ENCODE results near the gene UBE2E3.
"Not testable (repeated sequence)": the region's sequence is repeated elsewhere in the genome, so short reads cannot be mapped to it uniquely, and the experiment has no call there.

The UBE2E3 gene

DNA sequence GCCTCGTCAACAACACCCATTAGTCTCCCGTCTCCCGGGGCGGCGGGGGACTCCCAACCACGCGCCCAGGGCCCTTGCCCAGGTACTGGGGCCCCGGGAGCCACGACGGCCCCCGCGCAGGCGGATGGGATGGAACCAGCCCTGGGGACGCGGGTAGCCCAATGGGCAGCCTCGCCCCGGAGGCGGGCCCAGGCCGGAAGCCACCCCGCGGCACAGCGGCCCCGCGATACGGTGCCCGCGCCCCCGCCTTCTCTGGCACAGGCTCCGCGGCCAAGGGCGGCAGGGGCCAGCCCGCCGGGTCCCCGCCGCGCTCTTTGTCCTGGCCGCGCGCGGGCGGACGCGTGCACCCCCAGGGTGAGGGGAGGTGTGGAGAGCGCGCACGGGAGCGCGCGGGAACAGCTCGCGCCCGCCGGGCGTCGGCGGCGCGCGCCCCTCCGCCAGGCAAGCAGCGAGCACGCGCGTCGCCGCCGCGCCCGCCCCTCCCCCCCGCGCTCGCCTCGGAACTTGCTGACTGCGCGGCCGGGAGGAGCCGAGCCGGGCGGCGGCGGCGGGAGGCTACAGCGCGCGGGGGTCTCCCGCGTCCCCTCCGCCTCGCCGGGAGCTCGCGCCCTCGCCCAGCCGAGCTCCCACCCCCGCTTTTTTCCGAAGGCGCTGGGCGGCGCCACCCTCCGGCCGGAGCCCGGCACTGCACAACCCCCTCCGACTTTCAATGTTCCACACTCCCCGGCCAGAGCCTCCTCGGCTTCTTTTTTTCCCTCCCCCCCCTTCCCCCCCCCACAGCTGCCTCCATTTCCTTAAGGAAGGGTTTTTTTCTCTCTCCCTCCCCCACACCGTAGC is at the start of gene UBE2E3:
Gene UBE2E3, plus strand, starts transcription at position 500 of the 837 bp plus-strand sequence. CDS start 1,438 bp downstream, outside the sequence.
- DNase-seq = peak; percentile 35 to 72

DNA sequence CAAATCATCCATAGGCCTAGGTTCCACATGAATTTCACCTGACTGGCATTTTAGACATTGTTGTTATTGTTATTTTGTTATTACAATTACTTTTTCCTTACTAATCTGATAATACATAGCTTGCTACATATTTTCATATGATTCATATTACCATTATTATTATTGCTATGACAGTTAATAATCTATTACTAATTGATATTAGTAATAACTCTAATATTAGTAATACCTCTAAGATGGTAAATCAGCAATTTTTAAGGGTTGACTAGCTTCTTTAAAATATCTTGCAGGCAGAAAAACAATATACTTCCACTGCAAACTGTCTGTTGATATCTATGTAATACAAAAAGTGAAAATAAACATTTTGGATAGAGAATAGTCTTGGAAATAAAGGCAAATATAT is 48.6 kb upstream of the UBE2E3 start:
- DNase-seq = no peak

DNA sequence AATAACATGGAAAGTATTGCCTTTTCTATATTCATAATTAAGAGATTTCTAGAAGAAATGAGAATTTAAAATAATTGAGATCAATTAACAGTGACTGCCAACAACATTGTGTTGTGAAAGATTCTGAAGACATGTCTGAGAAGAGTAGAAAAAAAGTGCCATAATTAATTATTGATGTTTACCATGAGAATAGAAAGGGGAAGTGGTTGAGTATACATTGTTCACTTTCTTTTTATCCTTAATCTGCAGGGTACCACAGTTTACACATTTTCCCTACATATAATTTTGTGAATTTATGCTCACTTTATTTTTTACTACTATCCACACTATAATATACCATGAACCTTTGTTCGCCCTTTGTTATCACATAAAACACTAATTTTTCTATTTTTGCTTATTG is 47.1 kb upstream of the UBE2E3 start:
- no peak for DNase-seq

DNA sequence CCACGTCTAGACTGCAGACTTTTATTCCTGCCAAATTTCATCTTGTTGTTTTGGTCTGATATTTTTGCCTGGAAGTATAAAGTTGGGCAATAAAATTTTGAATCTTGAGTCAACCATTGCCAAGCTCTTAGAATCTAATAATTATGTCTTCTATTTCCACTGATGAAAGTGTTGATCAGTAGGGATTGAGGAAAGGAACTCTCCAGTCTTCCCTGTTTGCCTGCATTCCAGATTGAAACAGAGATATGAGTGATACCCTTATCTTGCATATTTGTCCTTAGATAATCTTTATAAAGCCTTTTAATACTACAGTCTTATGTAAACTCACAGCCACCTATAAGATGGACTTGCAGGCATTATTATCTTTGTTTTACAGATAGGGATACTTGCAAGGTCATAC is 45.5 kb upstream of the UBE2E3 start:
- no peak for DNase-seq

DNA sequence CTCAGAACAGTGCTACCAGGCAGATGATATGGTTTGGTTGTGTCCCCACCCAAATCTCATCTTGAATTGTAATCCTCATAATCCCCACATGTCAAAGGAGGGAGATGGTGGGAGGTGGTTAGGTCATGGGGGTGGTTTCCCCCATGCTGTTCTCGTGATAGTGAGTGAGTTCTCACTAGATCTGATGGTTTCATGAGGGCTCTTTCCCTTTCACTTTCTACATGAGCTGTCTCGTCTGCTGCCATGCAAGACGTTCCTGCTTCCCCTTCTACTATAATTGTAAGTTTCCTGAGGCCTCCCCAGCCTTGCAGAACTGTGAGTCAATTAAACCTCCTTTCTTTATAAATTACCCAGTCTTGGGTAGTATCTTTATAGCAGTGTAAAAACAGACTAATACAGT is 42.9 kb upstream of the UBE2E3 start:
- not testable (repeated sequence) for DNase-seq

DNA sequence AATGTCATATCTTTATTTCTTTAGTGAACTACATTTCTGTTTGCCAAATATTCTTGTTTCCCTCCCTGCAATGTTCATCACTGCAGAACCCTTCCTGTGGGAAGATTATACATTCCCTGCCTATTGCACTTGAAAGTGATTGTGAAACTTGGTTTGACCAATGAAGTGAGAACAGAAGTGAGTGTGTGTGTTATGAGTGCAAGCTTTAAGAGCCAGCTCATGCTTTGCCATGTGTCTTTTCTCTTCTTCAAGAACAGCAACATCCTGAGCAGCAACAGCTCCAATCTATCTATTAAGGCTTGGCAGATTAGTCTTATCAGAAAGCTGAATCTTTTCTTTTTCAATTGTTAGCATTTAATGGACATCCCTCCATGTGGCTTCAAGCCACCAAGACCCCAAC is 42.0 kb upstream of the UBE2E3 start:
- DNase-seq = no peak

DNA sequence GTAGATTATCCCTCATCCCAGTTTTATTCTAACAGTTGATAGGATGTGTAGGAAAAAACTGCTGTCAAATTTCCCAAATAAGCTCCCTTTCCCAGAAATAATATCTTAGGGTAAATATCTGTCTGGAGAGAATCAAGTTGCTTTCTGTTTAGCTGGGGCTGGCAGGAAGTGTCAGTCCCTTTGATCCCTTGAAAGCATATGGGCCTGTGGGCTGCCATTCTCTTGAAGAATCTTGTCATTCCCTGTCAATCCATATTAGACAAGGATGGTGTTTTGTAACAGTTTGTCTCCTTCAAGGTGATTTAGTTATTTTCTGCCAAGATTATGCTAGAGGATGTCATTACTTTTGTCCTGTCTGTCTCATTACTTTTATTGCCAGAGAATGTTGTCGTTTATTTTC is 37.1 kb upstream of the UBE2E3 start:
- DNase-seq = no peak

DNA sequence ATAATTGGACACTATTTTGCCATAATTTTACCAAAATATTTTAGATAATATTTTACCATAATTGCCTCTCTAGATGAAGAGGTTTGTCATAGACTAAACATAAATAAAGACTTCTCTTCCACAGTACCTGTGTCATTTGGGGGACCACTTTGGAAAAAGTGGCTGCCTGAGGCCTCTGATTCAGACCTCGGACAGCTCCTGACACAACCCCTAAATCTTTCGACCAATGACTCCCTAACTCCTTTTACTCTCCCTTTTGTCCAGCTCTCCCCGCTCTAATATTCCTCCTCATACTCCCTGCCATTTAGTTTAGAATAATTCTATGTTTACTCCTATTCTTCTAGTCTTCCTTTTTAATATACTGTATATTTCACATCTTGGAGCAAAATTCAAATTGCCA is 36.0 kb upstream of the UBE2E3 start:
- no peak for DNase-seq

DNA sequence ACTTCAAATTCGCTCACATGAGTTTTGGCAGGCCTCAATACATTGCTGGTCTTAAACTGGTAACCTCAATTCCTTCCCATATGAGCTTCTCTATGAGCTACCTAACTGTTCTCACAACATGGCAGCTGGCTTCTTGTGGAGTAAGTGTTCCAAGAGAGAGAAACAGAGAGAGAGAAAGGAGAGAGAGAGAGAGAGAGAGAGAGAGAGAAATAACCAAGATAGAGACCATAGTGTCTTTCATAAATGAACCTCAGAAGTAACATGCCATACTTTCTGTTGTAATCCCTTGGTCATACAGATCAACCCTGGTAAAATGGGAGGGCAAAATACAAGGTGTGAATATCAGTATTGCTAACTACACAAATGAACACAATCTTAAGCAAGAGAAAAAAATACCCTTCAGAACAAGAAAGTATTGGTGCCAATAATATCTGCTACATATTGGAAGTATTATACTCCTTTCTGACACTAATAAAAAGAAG is 33.2 kb upstream of the UBE2E3 start:
- no peak for DNase-seq

DNA sequence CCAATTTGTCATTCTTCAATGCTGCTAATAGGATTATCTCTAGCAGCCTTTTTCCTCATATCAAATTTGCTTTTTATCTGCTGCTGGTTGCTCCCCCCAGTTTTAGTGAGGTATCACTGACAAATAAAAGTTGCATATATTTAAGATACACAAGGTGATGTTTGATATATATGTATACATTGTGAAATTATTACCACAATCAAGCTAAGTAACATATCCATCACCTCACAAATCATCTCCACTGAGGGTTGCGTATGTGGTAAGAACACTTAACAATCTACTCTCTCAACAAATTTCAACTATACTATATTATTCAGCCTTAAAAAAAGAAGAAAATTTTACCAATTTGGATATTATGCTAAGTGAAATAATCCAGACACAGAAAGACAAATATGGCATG is 30.5 kb upstream of the UBE2E3 start:
- no peak for DNase-seq

DNA sequence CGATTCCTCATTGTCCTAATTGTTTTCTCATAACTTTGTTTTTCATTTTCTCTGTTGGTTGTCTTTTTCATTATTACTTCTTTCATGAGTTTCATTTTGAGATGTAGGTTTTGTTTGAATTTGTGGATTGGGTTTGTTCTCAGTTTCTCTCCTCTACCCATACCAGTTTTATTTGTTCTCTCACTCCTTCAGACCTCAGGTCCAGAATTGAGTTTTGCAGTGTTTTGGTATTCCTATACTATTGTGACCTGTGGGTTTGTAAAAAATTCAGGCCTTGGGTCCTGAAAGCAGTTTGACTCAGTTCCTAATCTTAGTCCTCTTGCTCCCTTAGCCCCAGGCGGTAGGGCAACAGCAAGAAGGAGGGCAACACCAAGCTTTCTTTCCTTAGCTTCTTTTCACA is 28.3 kb upstream of the UBE2E3 start:
- DNase-seq = no peak

DNA sequence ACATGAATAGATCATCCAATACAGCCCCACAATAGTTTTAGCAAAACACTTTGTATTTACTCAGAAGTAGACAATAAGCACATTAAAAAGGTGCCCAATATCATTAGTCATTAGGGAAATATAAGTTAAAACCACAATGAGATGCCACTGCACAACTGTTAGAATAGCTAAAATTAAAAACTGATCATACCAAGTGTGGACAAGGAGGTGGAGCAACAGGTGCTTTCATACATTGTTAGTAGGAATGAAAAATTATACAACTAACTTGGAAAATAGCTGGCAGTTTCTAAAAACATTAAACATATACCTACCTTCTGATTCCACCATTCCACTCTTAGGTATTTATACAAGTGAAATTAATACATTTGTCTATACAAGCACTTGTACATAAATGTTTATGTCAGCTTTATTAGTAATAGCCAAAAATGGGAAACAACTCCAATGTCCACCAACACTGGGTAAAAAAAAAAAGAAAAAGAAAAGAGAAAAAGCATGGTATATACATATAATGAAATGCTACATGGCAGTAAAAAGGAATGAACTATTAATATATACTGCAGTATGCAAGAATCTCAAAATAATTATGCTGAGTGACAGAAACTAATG is 27.6 kb upstream of the UBE2E3 start:
- DNase-seq = no peak

DNA sequence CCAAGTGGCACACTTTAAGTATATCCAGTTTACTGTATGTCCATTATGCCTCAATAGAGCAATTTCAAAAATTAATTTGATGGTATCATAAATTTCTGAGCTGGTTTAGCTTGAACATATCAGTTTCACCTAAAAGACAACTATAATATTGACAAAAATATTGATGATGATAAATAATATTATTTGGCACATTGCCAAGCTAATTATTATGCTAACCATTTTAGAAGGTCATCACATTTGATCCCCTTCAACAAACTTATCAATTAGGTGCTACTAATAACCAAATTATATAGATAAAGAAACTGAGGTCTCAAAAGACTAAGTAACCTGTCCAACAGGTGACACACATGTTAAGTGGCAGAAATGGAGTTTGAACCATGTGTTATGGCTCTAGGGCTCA is 26.9 kb upstream of the UBE2E3 start:
- DNase-seq = no peak

DNA sequence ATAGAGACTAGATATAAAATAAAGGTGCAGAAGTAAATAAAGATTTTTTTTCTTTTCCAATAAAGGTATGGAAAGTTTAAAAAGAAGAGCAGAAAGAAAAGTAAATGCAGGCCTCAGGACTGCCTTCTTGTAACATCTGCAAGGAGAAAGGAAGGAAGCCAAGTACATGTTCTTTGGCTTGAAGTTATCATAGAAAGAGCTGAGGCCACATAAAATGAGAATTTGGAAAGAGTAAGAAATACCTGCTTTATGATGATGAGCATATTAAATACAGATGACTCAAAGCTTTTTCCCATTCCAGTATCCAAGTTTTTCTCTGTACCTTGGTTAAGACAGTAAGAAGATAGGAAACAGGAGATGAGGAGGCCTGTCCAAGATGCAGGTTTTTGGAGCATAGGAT is 25.3 kb upstream of the UBE2E3 start:
- DNase-seq = no peak

DNA sequence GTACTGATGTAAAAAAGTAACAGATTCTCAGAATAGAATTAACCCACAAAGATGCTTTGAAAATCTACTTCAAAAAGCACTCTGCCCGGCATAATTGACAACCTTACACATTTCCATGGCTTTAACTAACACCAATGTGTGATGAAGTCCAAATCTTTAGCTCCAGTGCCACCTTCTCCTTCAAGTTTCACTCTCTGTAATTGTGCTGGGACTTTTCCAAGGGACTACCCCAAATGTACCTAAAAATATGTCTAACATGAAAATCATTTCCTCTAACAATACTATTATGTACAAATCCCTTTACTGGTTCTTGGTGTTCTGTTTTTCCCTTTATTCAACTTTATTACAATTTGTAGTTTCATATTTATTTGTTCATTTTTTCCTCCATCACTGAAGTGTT is 20.6 kb upstream of the UBE2E3 start:
- no peak for DNase-seq

DNA sequence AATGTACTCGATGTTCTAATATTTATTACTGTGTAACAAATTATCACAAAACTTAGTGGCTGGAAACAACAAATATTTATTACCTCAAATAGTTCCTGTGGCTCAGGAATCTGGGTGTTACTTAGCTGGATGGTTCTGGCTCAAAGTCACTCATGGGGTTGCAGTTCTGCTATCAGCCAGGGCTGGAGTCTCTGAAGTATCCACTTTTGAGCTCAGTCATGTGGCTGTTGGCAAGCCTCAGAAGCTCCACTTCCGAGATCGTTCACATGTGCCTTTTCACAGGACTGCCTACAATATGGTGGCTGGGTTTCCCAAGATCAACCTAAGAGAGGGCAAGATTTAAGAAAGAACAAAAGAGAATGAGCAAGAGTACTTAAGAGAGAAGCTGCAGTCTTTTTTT is 19.4 kb upstream of the UBE2E3 start:
- no peak for DNase-seq

DNA sequence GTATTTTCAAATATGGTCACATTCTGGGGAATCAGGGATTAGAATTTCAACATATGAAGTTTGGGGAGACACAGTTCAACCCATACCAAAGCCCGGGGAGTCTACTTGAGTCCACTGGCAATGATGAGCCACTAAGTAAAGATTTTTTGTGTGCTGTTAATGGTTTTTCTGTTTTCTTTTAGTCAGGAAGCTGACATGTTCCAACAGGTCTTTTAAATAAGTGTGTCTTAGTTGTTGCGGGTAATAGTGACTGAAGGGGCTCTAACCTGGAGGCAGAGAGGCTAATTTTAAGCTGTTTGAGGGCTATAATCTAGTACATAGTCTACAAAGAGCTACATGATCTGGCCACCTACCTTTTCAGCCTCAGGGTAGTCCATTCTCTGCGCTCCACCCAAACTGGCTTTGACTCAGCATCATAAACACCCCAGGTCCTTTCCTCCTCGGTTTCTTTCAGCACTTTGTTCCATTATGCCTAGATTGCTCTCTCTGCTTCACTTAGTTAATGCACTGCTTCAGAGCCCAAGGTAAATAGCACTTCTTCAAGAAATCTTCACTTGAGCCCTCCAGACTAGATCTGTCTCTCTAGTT is 17.6 kb upstream of the UBE2E3 start:
- no peak for DNase-seq

DNA sequence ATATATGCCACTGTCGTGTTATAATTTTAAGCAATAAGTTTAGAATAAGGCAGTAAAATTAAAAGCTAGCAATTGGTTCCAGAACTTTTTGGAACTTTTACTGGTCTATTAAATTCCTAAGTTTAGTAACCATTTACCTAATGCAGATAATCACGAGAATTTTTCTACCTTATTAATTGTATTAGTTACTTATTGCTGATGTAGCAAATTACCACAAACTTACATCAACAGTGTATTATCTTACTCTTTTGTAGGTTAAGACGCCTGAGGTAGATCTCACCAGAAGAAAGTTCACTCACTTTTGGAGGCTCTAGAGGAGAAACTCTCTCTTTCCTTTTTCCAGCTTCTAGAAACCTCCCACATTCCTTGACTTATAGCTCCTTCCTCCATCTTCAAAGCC is 14.0 kb upstream of the UBE2E3 start:
- DNase-seq = no peak

DNA sequence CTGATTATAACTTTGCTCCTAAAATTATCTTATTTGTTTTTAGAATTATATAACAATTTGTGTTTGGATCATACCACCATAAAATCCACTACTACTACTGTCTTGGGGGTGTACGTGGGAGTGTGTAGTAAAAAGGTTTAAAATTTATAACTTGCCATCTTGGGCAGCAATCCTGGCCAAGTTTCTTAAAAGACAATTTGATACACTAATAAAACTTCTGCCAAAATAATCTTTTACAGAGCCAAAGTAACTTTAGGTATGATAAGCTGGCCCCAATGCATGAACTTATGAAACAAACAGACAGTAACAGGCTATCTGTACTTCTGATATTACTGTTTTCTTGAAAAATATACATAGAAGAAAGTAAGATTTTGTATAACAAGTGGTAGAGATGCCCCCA is 11.3 kb upstream of the UBE2E3 start:
- DNase-seq = no peak

DNA sequence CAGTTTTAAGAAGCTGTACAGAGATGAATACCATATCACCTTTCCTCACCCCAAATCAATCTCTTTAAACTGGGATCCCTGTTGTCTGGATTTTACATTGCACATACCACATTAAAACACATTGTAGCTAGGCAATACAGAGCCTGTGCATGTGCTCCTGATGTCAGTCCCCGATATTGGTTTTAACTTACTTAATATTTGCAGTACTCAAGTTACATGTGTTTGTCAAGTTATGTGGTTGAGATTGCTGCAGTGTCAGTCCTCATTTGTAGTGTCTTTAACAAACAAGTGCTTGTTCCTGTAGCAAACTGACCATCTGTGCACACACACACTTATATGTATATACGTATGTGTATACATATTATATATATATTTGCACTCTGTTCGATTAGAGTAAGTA is 10.4 kb upstream of the UBE2E3 start:
- DNase-seq = no peak

DNA sequence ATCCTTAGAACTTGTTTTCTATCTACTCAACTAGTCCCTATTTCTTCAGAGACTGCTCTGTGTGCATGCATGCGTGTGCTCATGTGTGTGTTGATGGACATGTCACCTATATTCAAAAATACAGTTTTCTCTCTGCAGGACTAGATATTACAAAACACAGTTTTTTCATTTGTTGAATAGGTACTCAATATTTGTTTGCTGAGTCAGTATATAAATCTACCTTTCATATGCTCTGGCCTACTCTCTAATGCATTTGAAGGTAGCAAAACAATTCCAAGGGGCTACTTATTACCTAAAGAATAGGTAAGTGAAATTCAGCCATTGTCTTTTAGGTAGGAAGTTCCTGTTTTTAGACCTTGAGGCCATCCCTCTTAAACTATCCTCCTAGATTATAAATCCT is 8.6 kb upstream of the UBE2E3 start:
- no peak for DNase-seq

DNA sequence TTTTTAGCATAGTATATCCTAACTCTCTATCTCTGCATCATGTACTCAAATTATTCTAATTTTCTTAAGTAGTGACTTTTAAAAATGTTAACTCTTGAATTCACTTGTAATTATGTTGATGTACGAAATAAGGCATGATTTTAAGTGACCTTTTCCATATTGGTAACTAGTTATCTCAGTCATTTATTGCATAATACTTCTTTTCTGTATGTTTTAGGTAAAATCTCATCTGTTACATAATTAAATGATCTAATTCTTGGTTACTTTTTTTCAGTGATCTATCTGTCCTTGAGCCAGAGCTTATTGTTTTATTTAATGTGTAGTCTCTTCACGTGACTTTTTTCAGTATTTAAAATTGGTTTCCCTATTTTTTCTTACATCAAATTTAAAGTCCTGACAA is 4.8 kb upstream of the UBE2E3 start:
- DNase-seq = no peak

DNA sequence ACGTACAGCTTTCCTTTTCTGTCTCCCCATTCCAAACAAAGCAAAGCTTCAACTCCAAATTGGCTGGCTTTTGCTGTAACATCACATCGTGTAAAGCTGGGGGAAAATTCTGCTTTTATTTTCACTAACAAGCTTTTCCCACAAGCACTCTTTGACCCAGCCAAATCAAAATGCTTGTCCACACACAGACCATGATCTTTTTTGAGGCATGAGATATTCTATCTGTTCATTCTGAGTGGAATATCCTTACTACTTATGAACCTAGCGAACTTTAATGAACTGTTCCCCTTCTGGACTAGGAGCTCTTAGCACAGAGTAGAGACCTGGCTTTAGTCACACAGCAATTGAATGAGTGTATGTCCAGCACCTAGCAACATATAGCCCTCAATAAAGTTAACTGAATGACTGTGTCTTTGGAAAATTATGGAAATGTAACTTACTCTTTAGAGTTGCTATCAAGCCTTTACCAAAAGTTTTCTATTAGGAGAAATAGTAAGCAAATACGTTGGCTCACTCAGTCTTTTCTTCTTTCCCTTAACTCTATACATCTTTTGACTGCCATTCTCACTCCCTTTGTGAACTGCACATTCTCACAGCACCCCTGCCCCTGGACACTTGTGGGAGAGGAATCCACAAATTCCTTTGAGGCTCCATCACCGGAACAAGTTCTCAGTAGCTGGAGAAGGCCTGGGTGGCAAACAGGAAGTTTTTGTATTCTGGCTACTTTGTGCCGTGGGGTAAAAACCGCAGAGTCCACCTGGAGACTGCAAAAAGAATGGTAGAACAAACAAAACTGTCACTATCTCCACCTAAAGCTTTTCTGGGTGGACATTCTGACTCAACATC is 1.3 kb upstream of the UBE2E3 start:
- DNase-seq = peak; percentile 10 to 62
